DOHH2 (cell line): ENCODE data around the gene PPP4R3A.

Experiments
- H3F3A ChIP-seq: fragments of 200-600 bp; sonication (generic), shearing (Covaris generic); 2 replicates; pipeline ENCODE4 v1.6.0; 2016; ENCODE audit warnings: antibody characterized with exemption, mild to moderate bottlenecking; ENCODE audit not compliant: control insufficient read depth, insufficient read depth
- H3K27ac ChIP-seq: fragments of 200-600 bp; sonication (generic); 2 replicates; pipeline ENCODE4 v1.5.1; 2014; ENCODE audit warnings: low read depth, mild to moderate bottlenecking, low read length, moderate library complexity
- H3K27me3 ChIP-seq: fragments of 200-600 bp; sonication (generic); 2 replicates; pipeline ENCODE4 v1.6.1; 2014; ENCODE audit warnings: mild to moderate bottlenecking, low read length, mixed read lengths; ENCODE audit not compliant: control insufficient read depth
- H3K36me3 ChIP-seq: fragments of 200-600 bp; sonication (generic); 2 replicates; pipeline ENCODE4 v1.6.1; 2014; ENCODE audit warnings: mild to moderate bottlenecking, low read length, moderate library complexity, mixed read lengths; ENCODE audit not compliant: control insufficient read depth
- H3K4me1 ChIP-seq: fragments of 200-600 bp; sonication (generic); 2 replicates; pipeline ENCODE4 v1.6.1; 2014; ENCODE audit warnings: mild to moderate bottlenecking, low read length, mixed read lengths; ENCODE audit not compliant: control insufficient read depth
- H3K4me2 ChIP-seq: fragments of 200-600 bp; sonication (generic); 2 replicates; pipeline ENCODE4 v1.6.0; 2014; ENCODE audit warnings: mild to moderate bottlenecking, low read length, moderate library complexity
- H3K4me3 ChIP-seq: fragments of 200-600 bp; sonication (generic); 2 replicates; pipeline ENCODE4 v1.5.1; 2014; ENCODE audit warnings: mild to moderate bottlenecking, low read length, mixed read lengths
- H3K79me2 ChIP-seq: fragments of 200-600 bp; sonication (generic); 2 replicates; pipeline ENCODE4 v1.6.1; 2014; ENCODE audit warnings: mild to moderate bottlenecking, low read length, mixed read lengths; ENCODE audit not compliant: control insufficient read depth
- H3K9me2 ChIP-seq: fragments of 200-600 bp; sonication (generic); replicated peaks from 2 replicates; pipeline ENCODE4 v1.6.1; 2014; ENCODE audit warnings: mild to moderate bottlenecking, low read length, mixed read lengths; ENCODE audit not compliant: control insufficient read depth
- H3K9me3 ChIP-seq: fragments of 200-600 bp; sonication (generic); 2 replicates; pipeline ENCODE4 v1.6.1; 2014; ENCODE audit warnings: antibody characterized with exemption, low read length, mixed read lengths; ENCODE audit not compliant: control insufficient read depth, insufficient read depth
- H4K20me1 ChIP-seq: fragments of 200-600 bp; sonication (generic); 2 replicates; pipeline ENCODE4 v1.6.0; 2014; ENCODE audit warnings: low read depth, mild to moderate bottlenecking, antibody characterized with exemption, low read length, moderate library complexity; ENCODE audit not compliant: control insufficient read depth, insufficient read depth
- EZH2phosphoT487 ChIP-seq: fragments of 200-600 bp; sonication (generic); IDR thresholded peaks from 2 replicates; pipeline ENCODE4 v1.6.1; 2017; ENCODE audit warnings: borderline replicate concordance, mild to moderate bottlenecking, antibody characterized with exemption, low read length, moderate library complexity, mixed read lengths
- TF ChIP-seq, protein P1 (sequence below): fragments of 200-600 bp; sonication (generic); IDR thresholded peaks from one replicate; pipeline ENCODE4 v1.5.1; 2014; ENCODE audit warnings: antibody characterized with exemption, mild to moderate bottlenecking, low read depth, low read length; ENCODE audit not compliant: poor library complexity, severe bottlenecking

The PPP4R3A gene

DNA sequence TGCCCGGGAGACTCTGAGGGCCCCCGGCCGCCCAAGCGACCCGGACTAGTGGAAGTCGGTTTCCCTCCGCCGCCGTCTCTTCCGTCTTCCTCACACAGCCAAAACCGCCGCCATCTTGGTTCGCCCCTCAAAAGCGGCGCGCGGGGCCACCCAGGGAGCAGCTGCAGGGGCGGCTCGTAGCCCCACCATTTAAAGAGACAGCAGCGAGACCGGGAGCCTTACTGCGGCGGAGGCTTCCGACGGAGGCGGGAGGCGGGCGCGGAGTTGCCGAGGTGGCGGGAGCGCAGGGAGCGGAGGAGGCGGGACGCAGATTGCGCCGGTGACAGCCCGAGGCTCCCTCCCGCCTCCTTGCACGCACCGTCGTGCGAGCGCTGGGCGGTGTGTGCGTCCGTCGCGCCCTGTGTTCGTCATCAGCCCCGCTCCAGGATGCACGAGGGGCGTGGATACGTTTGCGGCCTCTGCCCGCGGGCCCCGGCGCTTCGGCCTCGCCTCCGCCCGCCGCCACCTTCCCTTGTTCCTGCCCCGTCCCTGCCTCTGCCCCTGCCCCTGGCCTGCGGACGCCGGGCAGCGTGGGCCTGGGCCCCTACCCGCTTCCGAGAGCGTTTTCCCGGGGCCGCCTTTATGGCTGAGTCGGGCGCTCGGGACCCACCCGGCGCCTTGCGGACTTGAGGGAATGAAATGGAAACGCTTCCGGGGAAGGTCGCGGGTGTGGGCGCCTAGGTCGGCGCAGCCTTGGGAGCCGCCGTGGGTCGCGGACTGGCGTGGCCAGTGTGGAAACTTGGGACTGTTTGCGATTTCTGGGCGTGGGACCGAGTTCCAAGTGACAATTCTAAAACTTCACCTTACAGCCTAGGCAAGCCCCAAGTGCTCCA is at the start of gene PPP4R3A:
Gene PPP4R3A (minus strand): TSS at position 140 of the 872 bp plus-strand sequence. CDS start 663 bp downstream, outside the sequence.
- H3K27me3 ChIP-seq, result no peaks in the 10 kb centered on the region
- no peaks in the 10 kb centered on the region for H3K9me3 ChIP-seq
- H3K4me3 ChIP-seq, result peak within 1 kb of the TSS; percentile 82
- peak within 1 kb of the TSS; percentile 90 for H3K4me2 ChIP-seq
- peaks cover 28% of the 10 kb centered on the region for H3K4me1 ChIP-seq
- peaks cover 61% of the 10 kb centered on the region for H3K79me2 ChIP-seq
- peaks cover 16% of the 10 kb centered on the region for H4K20me1 ChIP-seq
- TF ChIP-seq EZH2phosphoT487, result no peak
- TF ChIP-seq, protein P1, sequence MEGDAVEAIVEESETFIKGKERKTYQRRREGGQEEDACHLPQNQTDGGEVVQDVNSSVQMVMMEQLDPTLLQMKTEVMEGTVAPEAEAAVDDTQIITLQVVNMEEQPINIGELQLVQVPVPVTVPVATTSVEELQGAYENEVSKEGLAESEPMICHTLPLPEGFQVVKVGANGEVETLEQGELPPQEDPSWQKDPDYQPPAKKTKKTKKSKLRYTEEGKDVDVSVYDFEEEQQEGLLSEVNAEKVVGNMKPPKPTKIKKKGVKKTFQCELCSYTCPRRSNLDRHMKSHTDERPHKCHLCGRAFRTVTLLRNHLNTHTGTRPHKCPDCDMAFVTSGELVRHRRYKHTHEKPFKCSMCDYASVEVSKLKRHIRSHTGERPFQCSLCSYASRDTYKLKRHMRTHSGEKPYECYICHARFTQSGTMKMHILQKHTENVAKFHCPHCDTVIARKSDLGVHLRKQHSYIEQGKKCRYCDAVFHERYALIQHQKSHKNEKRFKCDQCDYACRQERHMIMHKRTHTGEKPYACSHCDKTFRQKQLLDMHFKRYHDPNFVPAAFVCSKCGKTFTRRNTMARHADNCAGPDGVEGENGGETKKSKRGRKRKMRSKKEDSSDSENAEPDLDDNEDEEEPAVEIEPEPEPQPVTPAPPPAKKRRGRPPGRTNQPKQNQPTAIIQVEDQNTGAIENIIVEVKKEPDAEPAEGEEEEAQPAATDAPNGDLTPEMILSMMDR, result no peak
- peak within 1 kb of the TSS; percentile 93 for H3K27ac ChIP-seq
- H3F3A ChIP-seq, result no peaks in the 10 kb centered on the region
- H3K36me3 ChIP-seq, result peaks cover 45% of the 10 kb centered on the region
- no peaks in the 10 kb centered on the region for H3K9me2 ChIP-seq

DNA sequence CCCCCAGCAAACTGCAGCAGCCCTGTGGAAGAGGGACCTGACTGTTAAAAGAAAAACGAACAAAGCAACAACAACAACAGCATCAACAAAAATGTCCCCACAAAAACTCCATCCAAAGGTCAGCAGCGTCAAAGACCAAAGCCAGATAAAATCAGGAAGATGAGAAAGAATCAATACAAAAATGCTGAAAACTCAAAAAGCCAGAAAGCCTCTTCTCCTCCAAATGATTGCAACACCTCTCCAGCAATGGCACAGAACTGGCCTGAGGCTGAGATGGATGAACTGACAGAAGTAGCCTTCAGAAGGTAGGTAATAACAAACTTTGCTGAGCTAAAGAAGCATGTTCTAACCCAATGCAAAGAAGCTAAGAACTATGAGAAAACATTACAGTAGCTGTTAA is 45.4 kb upstream of the PPP4R3A start:
- no peaks in the 10 kb centered on the region for H3K9me2 ChIP-seq
- no peaks in the 10 kb centered on the region for H3K9me3 ChIP-seq
- no peaks in the 10 kb centered on the region for H3K36me3 ChIP-seq
- 0 out of 2 replicates have a peak, but pooled peaks cover 4% of the 10 kb centered on the region for H3K27me3 ChIP-seq
- no peak overlapping the region for H3K4me2 ChIP-seq
- no peaks in the 10 kb centered on the region for H3K79me2 ChIP-seq
- no peaks in the 10 kb centered on the region for H3F3A ChIP-seq
- H3K4me1 ChIP-seq, result no peaks in the 10 kb centered on the region
- no peak overlapping the region for H3K27ac ChIP-seq
- TF ChIP-seq, protein P1, result no peak
- no peak for TF ChIP-seq EZH2phosphoT487
- H3K4me3 ChIP-seq, result no peak overlapping the region
- H4K20me1 ChIP-seq, result no peaks in the 10 kb centered on the region

DNA sequence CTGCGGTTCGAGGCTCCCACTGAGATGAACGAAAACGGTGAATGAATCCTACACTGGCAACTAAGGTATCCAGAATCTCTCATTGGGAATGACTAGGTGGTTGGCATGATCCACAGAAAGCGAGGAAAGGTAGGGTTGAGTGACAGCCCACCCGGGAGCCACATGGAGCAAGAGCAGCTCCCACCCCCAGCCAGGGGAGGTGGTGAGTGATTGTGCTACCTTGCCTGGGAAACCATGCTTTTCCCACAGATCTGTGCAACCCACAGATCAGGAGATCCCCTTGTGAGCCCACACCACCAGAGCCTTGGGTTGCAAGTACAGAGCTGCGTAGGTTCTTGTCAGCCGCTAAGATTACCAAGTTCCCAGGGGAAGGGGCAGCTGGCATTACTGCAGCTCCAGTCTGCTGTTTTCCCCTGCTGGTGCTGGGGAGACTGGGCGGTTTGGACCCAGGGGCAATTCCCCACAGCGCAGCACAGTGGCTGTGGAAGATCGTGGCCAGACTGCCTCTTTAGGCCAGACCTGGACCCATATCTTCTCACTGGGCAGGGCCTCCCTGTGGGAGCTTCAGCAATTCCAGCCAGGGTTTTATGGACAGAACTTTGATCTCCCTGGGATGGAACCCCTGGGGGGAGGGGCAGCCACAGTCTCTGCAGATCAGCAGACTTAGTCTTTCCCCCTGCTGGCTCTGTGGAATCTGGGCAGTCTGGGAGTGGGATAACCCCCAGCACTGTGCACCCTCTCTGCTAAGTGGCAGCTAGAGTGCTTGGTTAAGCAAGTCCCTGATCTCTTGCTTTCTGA is 44.6 kb upstream of the PPP4R3A start:
- Histone ChIP-seq H3K27ac (no peak overlapping the region), H3K36me3 (no peaks in the 10 kb centered on the region), H3F3A (no peaks in the 10 kb centered on the region), H3K4me2 (no peak overlapping the region), H4K20me1 (no peaks in the 10 kb centered on the region), H3K4me3 (no peak overlapping the region), H3K27me3 (0 out of 2 replicates have a peak, but pooled peaks cover 4% of the 10 kb centered on the region), H3K79me2 (no peaks in the 10 kb centered on the region), H3K9me2 (no peaks in the 10 kb centered on the region), H3K4me1 (no peaks in the 10 kb centered on the region), H3K9me3 (no peaks in the 10 kb centered on the region)
- no peak for TF ChIP-seq EZH2phosphoT487
- TF ChIP-seq, protein P1, result no peak
